IPS DF 19.7 (cell line): ENCODE data around the gene UTP25.
"Not testable (repeated sequence)": the region's sequence is repeated elsewhere in the genome, so short reads cannot be mapped to it uniquely, and the experiment has no call there.

Experiments
- DNase-seq: peaks from one replicate; pipeline ENCODE4 v3.0.0-alpha.2; 2013; ENCODE audit warnings: low read depth, low spot score

Gene UTP25

GRCh38 chr1:209895709-209896108, 67.9 kb downstream of the UTP25 start:
- no peak for DNase-seq

- DNase-seq = no peak
Observed at GRCh38 chr1:209896346-209896745, 68.6 kb downstream of the UTP25 start.

GRCh38 chr1:209898271-209898670, 70.5 kb downstream of the UTP25 start:
- not testable (repeated sequence) for DNase-seq

- not testable (repeated sequence) for DNase-seq
Observed at GRCh38 chr1:209898851-209899250, 71.1 kb downstream of the UTP25 start.

GRCh38 chr1:209899948-209900347, 72.2 kb downstream of the UTP25 start:
- peak; percentile 28 for DNase-seq

- DNase-seq = no peak
Observed at GRCh38 chr1:209900734-209901133, 73.0 kb downstream of the UTP25 start.

- DNase-seq = no peak
Observed at GRCh38 chr1:209901211-209901610, 73.4 kb downstream of the UTP25 start.

GRCh38 chr1:209904774-209905173, 77.0 kb downstream of the UTP25 start:
- DNase-seq = not testable (repeated sequence)
